Esophagus squamous epithelium (tissue), 4 donors: Measurements from ENCODE around the gene MED15.

ENCODE experiments used
- CTCF ChIP-seq, 6 experiments: fragments of 450-650 bp in 4 of 6; fragments of 200-600 bp in 2 of 6; sonication (generic) in 2 of 6; IDR thresholded peaks; one replicate each; pipeline ENCODE4 v1.5.1; 2016 to 2019; ENCODE audit warnings: antibody characterized with exemption in 6 of 6, mild to moderate bottlenecking in 4 of 6, moderate library complexity in 4 of 6
- POLR2A ChIP-seq, 4 donors: fragments of 450-650 bp; IDR thresholded peaks; one replicate each; pipeline ENCODE4 v1.6.1; 2017; ENCODE audit warnings: antibody characterized with exemption in 4 of 4, mild to moderate bottlenecking in 4 of 4, moderate library complexity in 3 of 4

GRCh38 chr22:20545681-20546521 lies 38.5 kb downstream of the MED15 start:
- TF ChIP-seq CTCF (IDR thresholded peaks at IDR 0.05) (no peak), POLR2A (IDR thresholded peaks at IDR 0.05) (no peak)
